ENCODE measurements around the gene ADAMTS12.
A peak's percentile ranks its signal among the peaks of the same experiment; 100 is the strongest.

The ADAMTS12 gene

DNA sequence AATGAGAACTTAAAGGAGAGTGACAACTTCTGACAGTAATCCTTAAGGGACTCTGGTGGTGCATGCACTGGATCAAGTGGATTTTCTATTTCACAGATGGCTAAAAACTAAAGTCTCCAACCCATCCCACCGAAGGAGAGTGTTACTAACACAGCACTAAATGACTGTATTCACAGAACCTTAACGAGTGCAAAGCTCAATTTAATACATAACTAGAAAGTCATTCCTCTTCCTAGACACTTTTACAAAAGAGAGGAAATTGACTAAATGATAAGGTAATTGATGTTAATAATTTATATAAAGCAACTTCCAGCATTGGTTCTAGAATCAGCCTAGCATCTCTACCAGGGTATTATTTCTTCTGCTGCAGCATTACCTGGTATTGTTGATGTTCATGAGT lies 189.8 kb downstream of the ADAMTS12 start:
- DNase-seq, result no peak

DNA sequence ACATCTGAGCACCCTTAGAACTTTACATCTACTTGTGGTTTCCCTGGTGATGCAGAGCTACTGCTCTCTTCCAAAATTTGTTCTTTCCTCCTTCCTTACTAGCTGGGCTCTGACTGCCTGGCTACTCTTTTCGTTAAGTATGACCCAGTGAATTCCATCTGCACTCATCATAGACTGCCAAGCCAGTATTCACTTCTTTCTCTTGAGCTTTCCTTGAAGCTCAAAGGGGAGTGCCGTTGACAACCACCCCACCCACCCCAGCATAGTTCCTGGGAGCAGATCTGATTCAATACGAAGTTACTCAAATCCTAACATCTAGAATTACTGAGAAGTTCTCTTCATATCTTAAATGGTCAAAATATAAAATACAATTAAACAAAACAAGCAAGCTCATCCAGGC lies 190.5 kb downstream of the ADAMTS12 start:
- DNase-seq, result peak; percentile 9

DNA sequence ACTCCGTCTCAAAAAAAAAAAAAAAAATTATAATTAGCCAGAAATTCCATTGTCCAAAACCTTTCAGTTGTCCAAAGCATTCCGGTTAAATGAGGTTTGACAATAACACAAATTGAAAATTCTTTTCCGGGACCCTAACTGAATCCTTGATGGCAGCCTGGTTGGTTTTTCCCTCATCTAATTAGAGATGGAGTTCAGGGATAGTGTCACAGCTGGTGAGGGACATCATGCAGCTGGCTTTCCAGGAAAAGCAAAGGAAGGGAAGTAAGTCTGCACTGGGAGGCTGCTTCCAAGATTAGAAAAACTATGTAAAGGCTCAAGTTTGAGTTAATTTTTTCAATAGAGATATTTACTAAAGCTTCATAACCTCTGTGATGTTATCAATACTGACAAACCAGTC lies 195.4 kb downstream of the ADAMTS12 start:
- no peak for DNase-seq

DNA sequence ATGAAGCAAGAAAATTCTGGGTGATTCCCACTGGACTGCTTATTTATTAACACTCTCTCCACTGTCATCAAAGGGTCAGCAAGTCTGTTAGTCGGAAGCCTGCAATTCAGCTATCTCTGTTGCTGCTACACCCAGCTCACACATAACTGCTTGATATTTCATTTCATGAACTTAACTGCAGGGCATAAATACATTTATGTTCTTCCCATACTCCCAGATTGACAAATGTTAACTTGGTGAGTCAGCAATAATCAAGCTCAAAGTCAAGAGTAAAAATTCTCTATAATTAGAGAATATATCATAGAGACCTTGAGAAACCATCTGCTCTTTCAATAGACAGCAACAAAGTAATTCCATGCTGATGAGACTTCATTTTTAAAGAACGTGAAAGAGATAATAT lies 198.8 kb downstream of the ADAMTS12 start:
- peak; percentile 62 for DNase-seq

DNA sequence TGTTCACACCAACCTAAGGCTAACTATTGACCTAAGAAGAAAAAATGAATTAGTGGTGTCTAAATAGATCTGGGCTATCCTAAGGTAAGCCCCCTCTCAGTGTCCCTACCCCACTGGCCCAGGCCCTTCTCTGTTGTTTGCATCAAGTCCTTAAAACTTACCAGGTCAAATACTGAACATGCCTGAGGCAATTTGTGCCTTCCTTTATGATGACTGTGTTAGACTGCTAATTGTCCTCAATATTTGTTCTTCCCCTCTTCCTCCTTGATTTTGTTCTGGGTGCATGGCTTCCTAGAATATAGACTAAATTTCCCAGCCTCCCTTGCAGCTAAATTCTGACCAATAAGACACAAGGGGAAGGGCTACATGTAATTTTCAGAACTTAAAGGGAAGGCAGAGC lies 199.9 kb downstream of the ADAMTS12 start:
- no peak for DNase-seq

DNA sequence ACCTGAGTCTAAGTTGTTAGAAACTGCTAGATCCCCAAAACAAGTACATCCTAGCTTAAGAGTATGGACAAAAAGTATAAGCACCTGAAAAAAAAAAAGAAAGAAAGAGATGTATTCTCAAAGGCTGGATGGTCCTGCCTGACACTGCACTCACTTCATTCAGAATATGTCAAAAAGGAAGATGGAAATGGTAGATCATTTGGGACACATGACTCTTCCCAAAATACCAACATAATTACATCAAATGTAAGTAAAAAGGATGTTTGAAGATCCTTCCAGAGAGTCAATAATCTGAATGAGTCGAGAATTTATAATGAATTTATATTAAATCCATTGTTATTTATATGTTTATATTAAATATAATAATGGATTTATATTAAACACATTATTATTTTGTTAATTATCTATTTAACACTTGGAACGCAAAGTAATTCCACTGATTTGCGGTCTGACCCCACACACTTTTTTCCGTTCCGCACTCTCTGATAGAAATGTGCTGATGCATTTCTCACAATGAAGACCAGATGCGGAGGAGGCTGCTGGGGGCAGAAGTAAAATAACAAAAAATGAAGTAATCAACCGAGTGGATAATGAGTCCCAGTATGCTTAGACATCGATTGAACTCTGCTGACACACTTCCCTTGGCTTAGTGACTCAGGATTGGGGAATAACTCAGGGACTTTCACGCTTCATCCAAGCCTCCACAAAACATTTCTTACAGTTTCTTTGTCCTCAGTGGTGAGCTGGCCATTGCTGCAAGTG lies 201.2 kb downstream of the ADAMTS12 start:
- peak; percentile 11 for DNase-seq

DNA sequence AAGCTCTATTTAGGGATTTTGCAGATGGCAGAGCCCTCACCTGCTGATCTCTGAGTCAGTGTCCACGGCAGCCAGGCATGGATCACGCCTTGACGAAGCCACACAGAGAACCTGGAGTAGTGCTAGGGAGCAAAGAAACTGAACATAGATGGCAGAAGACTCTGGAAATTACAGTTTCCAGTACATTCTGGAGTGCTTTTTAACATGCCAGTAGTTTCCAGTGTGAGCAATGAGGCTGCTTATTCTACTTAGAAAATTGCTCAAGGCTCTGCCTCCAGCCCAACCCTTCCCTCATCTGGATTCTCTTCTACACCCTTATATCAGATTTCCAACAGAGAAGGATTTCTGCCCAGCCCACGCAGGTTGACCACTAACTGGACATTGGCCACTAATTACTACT lies 203.3 kb downstream of the ADAMTS12 start:
- DNase-seq, result no peak

DNA sequence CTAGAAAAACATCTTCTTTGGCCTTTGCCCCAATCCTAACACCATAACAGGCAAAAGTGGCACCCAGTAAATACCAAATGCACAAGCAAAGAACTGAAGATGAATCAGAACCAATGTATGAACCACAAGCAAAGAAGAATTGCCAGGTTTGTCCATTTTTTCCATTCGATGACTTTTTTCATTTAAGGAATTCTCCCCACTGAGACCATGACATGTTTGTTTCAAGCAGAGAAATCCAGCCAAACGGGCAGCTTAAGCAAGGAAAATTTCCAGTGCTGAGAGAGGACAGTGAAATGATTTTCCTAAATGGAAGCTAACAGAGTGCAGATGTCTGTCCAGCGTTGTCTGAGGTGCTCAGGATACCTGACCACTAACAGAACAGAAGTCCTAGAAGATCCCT lies 203.7 kb downstream of the ADAMTS12 start:
- DNase-seq, result no peak

DNA sequence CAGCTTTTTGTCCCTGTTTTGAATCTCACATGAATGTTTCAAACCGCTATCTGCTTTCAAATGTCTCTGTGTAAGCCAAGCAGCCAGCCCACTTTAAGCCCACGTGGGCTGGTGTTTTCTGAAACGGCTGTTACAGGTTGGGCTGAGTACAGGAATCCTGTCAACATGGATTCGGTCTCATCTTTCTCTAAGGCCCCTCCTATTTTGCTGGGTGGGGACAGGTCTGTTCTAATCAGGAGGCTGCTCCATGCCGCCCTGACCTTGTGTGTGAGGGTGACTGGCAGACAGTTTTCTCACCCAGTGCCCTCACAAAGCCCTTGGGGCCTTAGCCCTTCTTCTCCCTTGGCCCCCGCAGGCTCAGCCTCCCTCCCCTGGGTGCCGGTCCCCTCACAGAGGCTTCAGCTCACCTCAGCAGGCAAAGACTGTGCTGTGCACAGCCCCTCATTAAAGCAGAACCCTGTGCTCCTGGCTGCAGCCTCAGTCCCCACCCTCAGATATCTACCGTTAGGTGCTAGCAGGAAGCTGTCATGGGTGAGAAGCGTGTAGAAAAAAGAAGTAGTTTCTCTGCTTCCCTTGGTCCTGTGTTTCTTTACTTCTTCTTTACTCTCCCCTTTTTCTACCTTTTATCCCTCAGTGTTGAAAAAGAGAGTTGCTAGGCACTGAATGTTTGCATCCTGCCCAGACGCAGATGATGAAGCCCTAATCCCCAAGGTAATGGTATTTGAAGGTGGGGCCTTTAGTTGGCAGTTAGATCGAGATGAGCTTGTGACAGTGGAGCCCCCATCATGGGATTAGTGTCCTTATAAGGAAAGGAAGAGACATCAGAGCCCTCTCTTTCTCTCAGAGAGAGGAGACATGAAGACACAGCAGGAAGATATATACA lies 205.7 kb downstream of the ADAMTS12 start:
- no peak for DNase-seq

DNA sequence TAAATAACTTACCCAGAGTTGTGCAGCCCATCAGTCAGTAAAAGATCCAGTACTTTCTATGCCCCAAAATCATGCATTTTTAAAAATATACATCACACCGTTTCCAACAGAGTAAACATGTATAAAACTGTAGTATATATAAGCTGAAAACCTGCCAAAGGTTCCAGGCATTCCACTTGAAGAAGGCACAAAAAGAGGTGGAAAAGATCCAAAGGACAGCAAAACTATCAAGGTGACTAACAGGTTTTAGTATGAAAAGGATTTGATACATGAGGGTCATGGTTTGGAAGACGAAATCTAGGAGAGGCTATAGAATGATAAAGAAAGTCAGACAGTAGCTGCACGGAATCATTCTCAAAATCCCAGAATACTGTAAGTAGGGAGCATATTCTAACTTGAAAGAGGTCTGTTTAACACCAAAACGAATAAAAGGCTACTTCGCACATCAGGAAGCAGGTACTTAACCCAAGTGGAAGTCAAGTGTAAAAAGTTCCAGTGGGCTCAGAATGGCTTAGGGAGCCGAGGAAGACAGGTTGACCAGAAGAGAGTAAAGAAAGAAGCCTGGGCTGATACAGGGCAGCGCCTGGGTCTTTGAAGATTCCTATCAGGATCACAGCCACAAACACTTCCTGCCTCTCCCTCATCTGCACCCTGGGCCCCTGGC lies 207.2 kb downstream of the ADAMTS12 start:
- no peak for DNase-seq

DNA sequence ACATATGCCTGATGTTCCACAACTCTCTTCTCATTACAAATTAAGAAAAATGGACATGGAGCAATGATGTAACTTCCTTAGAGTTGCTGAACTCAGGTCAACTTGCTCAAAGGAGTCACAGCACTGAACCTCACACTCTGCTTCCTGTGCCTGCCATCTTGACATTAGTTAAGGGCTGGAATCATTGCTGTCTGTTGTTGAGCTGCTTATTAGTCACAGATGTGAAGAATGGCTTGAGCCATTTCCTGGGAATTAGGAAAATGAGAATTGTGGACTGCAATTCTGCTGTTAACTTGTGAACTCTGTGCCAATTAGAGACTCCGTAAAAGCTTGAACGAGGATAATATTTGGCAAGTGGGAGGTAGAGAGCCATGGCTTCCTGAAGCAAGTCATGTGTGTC lies 212.0 kb downstream of the ADAMTS12 start:
- DNase-seq, result no peak

DNA sequence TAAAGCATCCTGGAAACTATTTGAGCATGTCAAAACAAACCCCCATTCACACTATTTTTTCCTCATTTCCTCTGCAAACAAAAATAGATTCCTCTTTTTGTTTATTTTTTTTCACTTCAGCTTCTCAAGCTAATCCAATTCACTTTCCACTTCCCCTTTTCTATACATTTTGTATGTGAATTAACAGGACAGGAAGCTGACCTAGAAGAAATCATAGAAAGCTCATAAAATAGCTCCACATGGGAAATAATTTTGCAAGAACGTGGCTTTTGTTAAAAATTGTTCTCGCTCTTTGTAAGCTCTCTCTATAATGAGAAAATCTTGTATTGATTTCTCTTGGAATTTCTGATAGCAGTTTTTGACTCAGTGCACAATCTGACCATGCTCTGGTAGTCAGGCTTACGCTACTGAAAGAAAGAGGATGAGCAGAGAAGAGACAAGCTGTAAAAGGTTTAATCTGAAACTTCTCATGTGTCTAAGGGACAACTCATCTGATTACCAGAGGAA lies 215.8 kb downstream of the ADAMTS12 start:
- no peak for DNase-seq

DNA sequence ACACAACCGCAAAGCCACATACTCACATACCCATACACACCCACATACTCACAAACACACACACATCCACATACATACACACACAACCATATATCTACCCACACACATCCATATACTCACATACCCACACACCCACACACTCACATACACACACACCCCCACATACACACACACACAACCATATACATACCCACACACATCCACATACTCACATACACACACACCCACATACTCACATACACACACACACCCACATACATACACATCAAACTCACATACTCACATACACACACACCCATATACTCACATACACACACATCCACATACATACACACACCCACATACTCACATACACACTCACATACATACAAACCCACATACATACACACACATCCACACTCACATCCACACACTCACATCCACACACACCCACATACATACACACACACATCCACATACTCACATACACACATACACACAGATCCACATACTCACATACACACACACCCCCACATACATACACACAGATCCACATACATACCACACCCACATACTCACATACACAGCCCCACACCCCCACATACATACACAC lies 220.0 kb downstream of the ADAMTS12 start:
- no peak for DNase-seq

DNA sequence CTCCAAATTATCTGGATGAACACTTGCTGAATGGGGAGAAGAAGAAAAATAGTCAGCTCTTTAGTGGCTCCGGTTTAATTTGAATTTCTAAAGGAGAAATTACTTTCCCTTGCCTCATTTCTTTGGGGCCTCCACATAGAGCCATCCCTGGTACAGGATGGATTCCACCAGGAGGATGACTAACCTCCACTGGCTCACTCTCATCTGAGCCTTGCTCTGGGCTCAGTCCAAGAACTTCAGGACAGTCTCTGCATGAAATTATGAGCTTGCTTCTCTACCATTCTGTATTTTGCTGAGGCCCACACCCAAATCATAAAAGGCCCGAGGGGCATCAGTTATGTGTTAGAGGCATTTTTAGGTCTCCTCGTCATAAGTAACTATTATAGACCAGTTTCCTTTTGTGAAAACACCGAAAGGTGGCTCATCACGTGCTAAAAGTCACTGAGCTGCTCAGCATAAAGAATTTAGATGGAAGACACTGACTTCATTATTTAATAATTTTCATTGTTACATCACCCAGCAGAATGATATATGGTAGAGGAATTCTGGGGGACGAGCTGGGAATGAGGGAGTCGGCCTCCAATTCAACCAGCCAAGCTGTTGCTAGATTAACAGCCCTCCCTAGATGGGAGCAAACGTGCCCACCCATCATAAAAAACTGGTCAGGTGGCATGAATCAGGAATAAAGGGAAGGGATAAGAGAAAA lies 228.9 kb downstream of the ADAMTS12 start:
- DNase-seq, result peak; percentile 80

DNA sequence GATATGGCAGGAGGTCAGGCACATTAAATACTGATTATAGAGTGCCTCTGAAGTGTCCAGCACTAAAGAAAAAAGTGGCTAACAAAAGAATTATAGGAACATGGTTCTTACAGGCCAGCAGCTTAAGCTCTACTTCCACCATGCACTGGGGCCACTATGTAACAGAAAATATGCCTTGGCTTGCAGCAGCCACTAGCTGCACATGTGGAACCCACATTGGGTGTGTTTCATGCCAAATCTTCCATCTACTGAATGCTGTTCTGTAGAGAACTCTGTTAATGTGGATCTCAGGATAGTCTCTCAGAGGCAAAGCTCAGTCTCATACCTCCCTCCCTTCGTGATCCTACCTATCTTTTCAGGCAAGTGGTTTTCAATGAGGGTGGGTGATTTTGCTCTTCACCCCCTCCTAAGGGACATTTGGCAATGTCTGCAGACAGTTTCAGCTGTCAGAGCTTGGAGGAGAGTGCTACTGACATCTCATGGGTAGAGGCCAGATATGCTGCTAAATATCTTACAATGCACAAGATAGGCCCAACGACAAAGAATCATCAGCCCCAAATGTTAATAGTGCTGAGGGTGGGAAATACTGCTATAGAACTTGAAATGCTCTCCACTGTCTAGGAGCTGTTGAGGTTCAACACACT lies 232.1 kb downstream of the ADAMTS12 start:
- DNase-seq, result no peak

DNA sequence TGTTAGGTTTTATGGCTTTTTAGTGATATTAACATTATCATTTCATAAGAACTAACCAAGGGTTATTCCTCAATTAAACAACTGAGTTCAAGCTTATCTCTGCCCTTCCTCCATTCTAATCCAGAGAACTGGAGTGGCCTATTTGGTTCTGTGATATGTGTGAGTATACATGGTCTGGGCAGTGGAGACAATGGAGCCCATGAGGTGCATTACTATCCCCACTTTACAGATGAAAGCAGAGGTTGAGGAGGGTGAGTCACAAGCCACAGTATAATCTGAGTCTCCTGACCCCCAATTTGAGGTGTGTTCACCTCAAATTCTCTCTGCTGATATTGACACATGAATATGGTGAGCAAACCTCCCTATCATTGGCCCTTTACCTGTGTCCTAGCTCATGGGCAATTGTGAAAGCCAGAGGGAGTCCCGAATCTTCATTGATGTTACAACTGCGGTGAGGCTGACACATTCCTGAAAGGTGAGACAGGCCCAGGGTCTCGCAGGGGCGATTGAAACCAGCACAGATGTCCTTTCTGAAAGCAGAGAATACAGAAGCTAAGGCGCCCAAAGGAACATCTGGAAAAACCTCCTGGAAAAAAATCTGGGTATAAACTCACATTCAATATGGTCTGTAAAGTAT lies 233.9 kb downstream of the ADAMTS12 start:
- no peak for DNase-seq

DNA sequence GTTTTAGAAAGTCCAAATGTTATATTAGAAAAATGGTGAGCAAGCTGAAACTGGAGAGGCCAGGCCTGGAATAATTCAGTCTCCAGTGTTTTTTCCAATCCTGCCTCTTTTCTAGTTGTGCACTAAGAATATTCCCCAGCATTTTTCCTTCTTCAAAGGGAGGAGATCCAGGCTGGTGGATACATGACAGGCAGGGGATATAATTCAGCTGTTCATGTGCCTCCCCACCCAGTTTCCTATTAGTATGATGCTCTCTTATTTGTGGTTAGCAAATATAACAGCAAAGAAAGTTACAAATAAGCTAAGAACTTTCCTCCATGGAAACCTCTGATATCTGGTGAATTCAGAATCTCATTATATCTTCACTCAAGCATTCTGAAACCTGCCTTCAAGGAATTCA lies 234.6 kb downstream of the ADAMTS12 start:
- no peak for DNase-seq

DNA sequence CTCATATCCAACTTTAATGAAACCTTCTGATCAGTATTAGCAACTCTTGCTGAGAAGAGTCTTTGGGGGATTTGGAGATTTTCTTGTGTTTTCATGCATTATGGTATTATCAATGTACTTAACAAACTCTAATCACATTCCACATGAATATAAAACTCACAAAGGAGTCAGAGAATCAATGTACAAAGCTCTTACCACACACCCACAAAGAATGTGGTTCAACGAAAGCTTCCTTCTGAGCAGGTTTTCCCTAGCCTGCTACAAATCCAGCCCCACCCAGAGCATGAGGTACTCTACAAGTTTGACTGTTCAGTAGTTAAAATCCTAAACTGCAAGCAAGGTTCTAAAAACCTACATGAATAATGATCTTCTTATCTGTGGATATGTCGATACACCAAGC lies 240.9 kb downstream of the ADAMTS12 start:
- DNase-seq, result no peak

DNA sequence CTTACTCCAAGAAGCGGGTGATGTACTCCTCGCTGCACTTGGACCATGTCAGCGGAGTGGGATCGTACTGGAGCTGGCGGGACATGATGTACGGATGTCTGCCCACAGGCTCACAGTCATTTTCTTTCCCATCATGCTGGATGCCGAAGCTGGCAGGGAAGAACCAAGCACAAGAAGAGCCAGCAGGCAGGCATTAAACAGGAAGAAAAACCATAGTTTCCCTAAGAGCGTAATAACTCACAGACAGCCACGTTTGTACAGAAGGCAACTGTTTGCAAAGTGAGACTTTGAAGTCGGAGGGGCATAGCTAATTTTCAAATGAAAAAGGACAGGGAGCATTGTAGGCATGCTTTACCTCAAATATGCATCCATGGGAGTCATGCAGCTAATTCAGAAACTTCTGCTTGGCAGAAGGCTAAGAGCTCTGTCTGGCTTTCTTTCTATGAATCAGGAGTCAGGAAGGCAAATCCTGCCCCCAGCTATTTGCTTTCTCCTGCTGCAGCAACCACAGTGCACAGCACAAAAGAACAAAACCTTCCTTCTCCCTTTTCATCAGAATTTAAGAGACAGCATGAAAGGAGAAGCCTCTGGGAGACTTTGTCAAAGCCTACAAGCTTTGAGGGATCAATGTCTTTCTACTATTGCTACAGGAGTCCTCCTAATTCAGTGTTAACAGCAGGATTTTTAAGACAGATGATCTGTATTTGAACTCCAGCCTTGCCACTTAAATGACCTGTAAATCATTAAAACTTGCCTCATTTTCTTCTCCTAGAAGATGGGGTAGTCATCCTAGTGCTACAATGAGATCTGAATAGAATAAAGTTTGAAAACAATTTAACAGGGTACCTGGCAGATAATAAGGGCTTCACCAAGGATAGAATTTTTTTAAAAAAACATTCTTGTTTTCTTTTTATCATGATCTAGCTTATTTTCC lies 242.0 kb downstream of the ADAMTS12 start:
- DNase-seq, result peak; percentile 15

Measured in NCI-H226 (cell line).